ENCODE data around the gene KIF5A.
A peak's percentile ranks its signal among the peaks of the same experiment; 100 is the strongest.

The KIF5A gene

GRCh38 chr12:57520053-57520818 is 29.6 kb upstream of the KIF5A start, which contains the start of gene DDIT3:
TSS of gene DDIT3 (minus strand) at chr12:57520514. CDS start at chr12:57517406, 3,108 bp downstream.
- DNase-seq (ENCODE audit: low read depth): peak; percentile 98

- DNase-seq (ENCODE audit: low read depth): no peak
Observed at GRCh38 chr12:57521525-57522010, 28.3 kb upstream of the KIF5A start.

- peak; percentile 68 for DNase-seq (ENCODE audit: low read depth)
Observed at GRCh38 chr12:57522011-57522886, 27.6 kb upstream of the KIF5A start, which contains the start of gene MBD6. TSS of gene MBD6 (plus strand) at chr12:57522824. CDS start at chr12:57524304, 1,480 bp downstream.

- DNase-seq (ENCODE audit: low read depth): no peak
Observed at GRCh38 chr12:57522887-57523705, 26.7 kb upstream of the KIF5A start.

- DNase-seq (ENCODE audit: low read depth): no peak
Observed at GRCh38 chr12:57523706-57524614, 25.9 kb upstream of the KIF5A start.

GRCh38 chr12:57524814-57525614 is 24.8 kb upstream of the KIF5A start:
- DNase-seq (ENCODE audit: low read depth): no peak

GRCh38 chr12:57525615-57526383 is 24.0 kb upstream of the KIF5A start:
- no peak for DNase-seq (ENCODE audit: low read depth)

- DNase-seq (ENCODE audit: low read depth): no peak
Observed at GRCh38 chr12:57526477-57527126, 23.2 kb upstream of the KIF5A start.

GRCh38 chr12:57527184-57527583 is 22.7 kb upstream of the KIF5A start:
- no peak for DNase-seq (ENCODE audit: low read depth)

GRCh38 chr12:57528176-57528575 is 21.7 kb upstream of the KIF5A start:
- no peak for DNase-seq (ENCODE audit: low read depth)

GRCh38 chr12:57528831-57529555 is 20.9 kb upstream of the KIF5A start:
- DNase-seq (ENCODE audit: low read depth): no peak

GRCh38 chr12:57529831-57530230 is 20.0 kb upstream of the KIF5A start:
- no peak for DNase-seq (ENCODE audit: low read depth)

- no peak for DNase-seq (ENCODE audit: low read depth)
Observed at GRCh38 chr12:57530396-57531142, 19.3 kb upstream of the KIF5A start.

GRCh38 chr12:57531836-57532235 is 18.0 kb upstream of the KIF5A start:
- no peak for DNase-seq (ENCODE audit: low read depth)

GRCh38 chr12:57533108-57533507 is 16.7 kb upstream of the KIF5A start:
- no peak for DNase-seq (ENCODE audit: low read depth)

GRCh38 chr12:57534250-57534649 is 15.6 kb upstream of the KIF5A start:
- DNase-seq (ENCODE audit: low read depth): no peak

GRCh38 chr12:57534991-57535543 is 14.8 kb upstream of the KIF5A start:
- no peak for DNase-seq (ENCODE audit: low read depth)
